Skeletal muscle tissue (tissue), 4 donors: ENCODE measurements around the gene SMC1B. TPM values are rescaled to one million over a fixed set of nuclear protein-coding genes. Genes with fewer than 3 reads are reported as not detected.
A peak's percentile ranks its signal among the peaks of the same experiment; 100 is the strongest.
"Not testable (repeated sequence)": the region's sequence is repeated elsewhere in the genome, so short reads cannot be mapped to it uniquely, and the experiment has no call there.

ENCODE experiments used
- H3K27ac ChIP-seq: one replicate; pipeline ENCODE4 v1.7.0; 2013; ENCODE audit warnings: mild to moderate bottlenecking, low read depth, low read length, inconsistent platforms
- H3K27me3 ChIP-seq, 3 donors: one replicate each; pipeline ENCODE4 v1.7.0; 2013; ENCODE audit warnings: low read length in 3 of 3; ENCODE audit not compliant: control insufficient read depth in 3 of 3, insufficient read depth in 3 of 3
- H3K36me3 ChIP-seq, 3 donors: one replicate each; pipeline ENCODE4 v1.7.0; 2013; ENCODE audit warnings: low read length in 3 of 3; ENCODE audit not compliant: control insufficient read depth in 3 of 3, insufficient read depth in 3 of 3
- H3K4me1 ChIP-seq, 3 donors: one replicate each; pipeline ENCODE4 v1.7.0; 2013; ENCODE audit warnings: low read length in 3 of 3, mild to moderate bottlenecking in 3 of 3; ENCODE audit not compliant: control insufficient read depth in 3 of 3, insufficient read depth in 3 of 3
- H3K4me3 ChIP-seq, 3 donors: one replicate each; pipeline ENCODE4 v1.7.0; 2013; ENCODE audit warnings: low read length in 3 of 3
- H3K9ac ChIP-seq, 3 donors: one replicate each; pipeline ENCODE4 v1.7.0; 2013; ENCODE audit warnings: low read length in 3 of 3, mild to moderate bottlenecking in 3 of 3, moderate library complexity in 2 of 3, low read depth in 1 of 3
- H3K9me3 ChIP-seq, 3 donors: one replicate each; pipeline ENCODE4 v1.7.0; 2013; ENCODE audit warnings: low read length in 3 of 3; ENCODE audit not compliant: control insufficient read depth in 3 of 3
- total RNA-seq: library from RNA; depleted of rRNA; stranded (reverse); fragments of >200 nt; gene quantifications from one replicate; pipeline ENCODE4 v1.2.3, GENCODE V29; 2014
- donor health status: Osteomylitis.

SMC1B gene
- total RNA-seq, 1 donor from 2014 or later: under 0.01 TPM

DNA sequence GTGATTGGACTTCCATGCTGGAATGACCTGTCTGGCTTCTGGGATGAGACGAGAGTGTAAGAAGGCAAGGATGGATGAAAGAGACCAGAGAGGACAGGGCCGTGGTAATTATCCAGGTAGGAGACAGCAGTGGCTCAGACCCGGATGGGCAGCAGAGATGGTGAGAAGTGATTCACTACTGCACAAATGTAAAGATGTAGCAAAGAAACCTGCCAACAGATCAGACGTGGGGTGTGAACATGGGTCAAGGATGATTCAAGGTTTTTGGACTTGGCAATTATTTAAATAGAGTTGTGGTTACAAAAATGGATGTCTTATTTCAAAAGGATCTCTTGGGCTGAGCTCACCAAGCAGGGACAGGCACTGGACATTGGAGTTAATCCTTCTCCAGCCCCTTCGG is 32.8 kb upstream of the SMC1B start:
- peaks cover 0 to 2% (median 0%) of the 10 kb centered on the region in 3 donors for H3K4me1 ChIP-seq
- no peak overlapping the region for H3K27ac ChIP-seq
- H3K27me3 ChIP-seq: no peaks in the 10 kb centered on the region
- H3K36me3 ChIP-seq: no peaks in the 10 kb centered on the region
- H3K9ac ChIP-seq: no peak overlapping the region
- no peak overlapping the region for H3K4me3 ChIP-seq
- H3K9me3 ChIP-seq: no peaks in the 10 kb centered on the region

GRCh38 chr22:45445031-45445710 is 31.8 kb upstream of the SMC1B start:
- Histone ChIP-seq H3K9me3 (no peaks in the 10 kb centered on the region), H3K27ac (no peak overlapping the region), H3K9ac (no peak overlapping the region), H3K27me3 (no peaks in the 10 kb centered on the region), H3K36me3 (no peaks in the 10 kb centered on the region), H3K4me3 (no peak overlapping the region), H3K4me1 (no peaks in the 10 kb centered on the region)

DNA sequence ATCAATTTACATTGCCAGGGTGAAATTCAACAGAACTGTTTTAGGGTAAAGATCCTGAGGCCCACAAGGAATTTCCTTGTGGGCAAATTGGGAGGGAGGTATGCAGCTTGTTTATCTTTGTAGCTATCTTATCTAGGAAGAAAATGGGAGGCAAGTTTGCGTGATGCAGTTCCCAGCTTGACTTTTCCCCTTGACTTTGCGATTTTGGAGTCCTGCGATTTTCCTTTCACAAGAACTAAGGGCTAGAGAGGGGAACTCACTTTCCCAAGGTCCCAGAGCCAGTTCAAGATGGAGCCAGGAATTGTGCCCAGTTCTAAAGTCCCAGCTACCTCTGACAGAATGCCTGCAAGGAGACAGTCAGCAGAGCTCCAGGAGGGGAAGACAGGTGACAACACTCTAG is 30.8 kb upstream of the SMC1B start:
- Histone ChIP-seq H3K4me3 (no peak overlapping the region), H3K9me3 (no peaks in the 10 kb centered on the region), H3K36me3 (no peaks in the 10 kb centered on the region), H3K27me3 (no peaks in the 10 kb centered on the region), H3K9ac (no peak overlapping the region), H3K27ac (no peak overlapping the region), H3K4me1 (no peaks in the 10 kb centered on the region)

- Histone ChIP-seq H3K9me3 (no peaks in the 10 kb centered on the region), H3K36me3 (no peaks in the 10 kb centered on the region), H3K27ac (no peak overlapping the region), H3K4me3 (no peak overlapping the region), H3K9ac (no peak overlapping the region), H3K27me3 (no peaks in the 10 kb centered on the region), H3K4me1 (no peaks in the 10 kb centered on the region)
Measured at GRCh38 chr22:45442116-45442515, 28.7 kb upstream of the SMC1B start.

GRCh38 chr22:45441138-45441537 is 27.7 kb upstream of the SMC1B start:
- Histone ChIP-seq H3K9ac (no peak overlapping the region), H3K4me1 (no peaks in the 10 kb centered on the region), H3K27ac (no peak overlapping the region), H3K9me3 (no peaks in the 10 kb centered on the region), H3K36me3 (no peaks in the 10 kb centered on the region), H3K4me3 (no peak overlapping the region), H3K27me3 (no peaks in the 10 kb centered on the region)

GRCh38 chr22:45440688-45441087 is 27.3 kb upstream of the SMC1B start:
- H3K4me3 ChIP-seq, H3K9me3 ChIP-seq, H3K4me1 ChIP-seq, H3K9ac ChIP-seq, H3K27ac ChIP-seq, H3K27me3 ChIP-seq, H3K36me3 ChIP-seq: not testable (repeated sequence)

- no peaks in the 10 kb centered on the region for H3K27me3 ChIP-seq
- no peak overlapping the region for H3K27ac ChIP-seq
- no peak overlapping the region for H3K9ac ChIP-seq
- H3K9me3 ChIP-seq: no peaks in the 10 kb centered on the region
- peaks cover 5 to 10% (median 8%) of the 10 kb centered on the region in 3 donors for H3K4me1 ChIP-seq
- H3K36me3 ChIP-seq: no peaks in the 10 kb centered on the region
- no peak overlapping the region for H3K4me3 ChIP-seq
Measured at GRCh38 chr22:45438336-45438735, 24.9 kb upstream of the SMC1B start.

GRCh38 chr22:45436871-45437517 is 23.6 kb upstream of the SMC1B start:
- not testable (repeated sequence) for H3K9me3 ChIP-seq, H3K36me3 ChIP-seq, H3K27me3 ChIP-seq, H3K4me3 ChIP-seq, H3K27ac ChIP-seq, H3K9ac ChIP-seq
- peaks cover 5 to 10% (median 8%) of the 10 kb centered on the region in 3 donors for H3K4me1 ChIP-seq

DNA sequence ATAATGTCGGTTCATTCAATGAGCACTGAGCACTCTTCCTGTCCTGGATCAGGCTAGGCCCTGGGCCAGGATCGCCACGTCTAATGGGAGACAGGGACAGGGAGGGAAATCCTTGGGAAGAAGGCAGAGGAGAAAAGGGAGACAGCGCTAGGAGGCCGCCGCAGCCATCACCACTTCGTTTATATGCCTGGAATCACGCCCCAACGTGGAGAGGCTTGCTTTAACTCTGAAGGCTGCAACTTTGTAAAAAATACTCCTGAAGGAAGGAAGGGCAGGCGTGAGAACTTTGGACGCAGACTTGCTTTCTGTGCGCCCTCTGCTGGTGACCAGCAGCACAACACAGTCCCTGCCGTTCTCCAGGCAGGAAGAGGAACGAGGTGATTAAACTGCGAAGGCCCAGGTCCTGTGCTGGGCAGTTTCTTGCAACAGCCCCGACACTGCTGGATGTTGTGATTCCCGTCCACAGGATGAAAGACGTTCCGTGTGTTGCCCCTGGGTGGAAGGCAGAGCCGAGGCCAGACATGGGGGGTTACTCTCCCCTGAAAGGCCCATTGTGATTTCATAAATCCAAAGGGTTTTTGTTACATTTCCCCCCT is 22.2 kb upstream of the SMC1B start:
- H3K9ac ChIP-seq: peak overlapping the region; percentile 54 to 76 (median 58)
- H3K9me3 ChIP-seq: no peaks in the 10 kb centered on the region
- no peaks in the 10 kb centered on the region for H3K36me3 ChIP-seq
- peaks cover 5 to 10% (median 8%) of the 10 kb centered on the region in 3 donors for H3K4me1 ChIP-seq
- peak overlapping the region; percentile 59 to 74 (median 69) for H3K4me3 ChIP-seq
- peak overlapping the region; percentile 7 for H3K27ac ChIP-seq
- H3K27me3 ChIP-seq: no peaks in the 10 kb centered on the region

- no peaks in the 10 kb centered on the region for H3K36me3 ChIP-seq
- no peaks in the 10 kb centered on the region for H3K9me3 ChIP-seq
- peak overlapping the region; percentile 20 to 76 (median 54) for H3K9ac ChIP-seq
- no peaks in the 10 kb centered on the region for H3K27me3 ChIP-seq
- H3K4me1 ChIP-seq: peaks cover 5 to 10% (median 8%) of the 10 kb centered on the region in 3 donors
- H3K27ac ChIP-seq: peak overlapping the region; percentile 7
- no peak overlapping the region for H3K4me3 ChIP-seq
Measured at GRCh38 chr22:45434981-45435380, 21.6 kb upstream of the SMC1B start.
